ENCODE measurements around the gene CTNNA3. TPM values are rescaled to one million over a fixed set of nuclear protein-coding genes. Genes with fewer than 3 reads are reported as not detected.

The CTNNA3 gene
- total and polyA plus RNA-seq, 10 donors, result 0.03 to 2.4 (median 0.76) TPM; not detected in 1

- intact Hi-C loops (cut with DNase I; ENCODE audit: low total_unique reads), result no loop called here
- 43 to 65% (median 55%) methylated on average over 2 of the region's 2 CpGs for WGBS, 5 donors
- Histone ChIP-seq H3K36me3 (no peaks in the 10 kb centered on the region), H3K27me3 (replicated peaks in 1 of 7) (no peaks in the 10 kb centered on the region), H3K27ac (no peak overlapping the region), H3K4me3 (no peak overlapping the region), H3K4me1 (no peaks in the 10 kb centered on the region), H3K9me3 (no peaks in the 10 kb centered on the region)
- TF ChIP-seq POLR2A (IDR thresholded peaks at IDR 0.05) (no peak), POLR2AphosphoS5 (IDR thresholded peaks at IDR 0.05) (no peak)
- no peak for DNase-seq
These were observed 600.5 kb downstream of the CTNNA3 start for GRCh38 chr10:67095531-67095930.

- TF ChIP-seq POLR2AphosphoS5 (IDR thresholded peaks at IDR 0.05), result no peak
- TF ChIP-seq, protein P1, sequence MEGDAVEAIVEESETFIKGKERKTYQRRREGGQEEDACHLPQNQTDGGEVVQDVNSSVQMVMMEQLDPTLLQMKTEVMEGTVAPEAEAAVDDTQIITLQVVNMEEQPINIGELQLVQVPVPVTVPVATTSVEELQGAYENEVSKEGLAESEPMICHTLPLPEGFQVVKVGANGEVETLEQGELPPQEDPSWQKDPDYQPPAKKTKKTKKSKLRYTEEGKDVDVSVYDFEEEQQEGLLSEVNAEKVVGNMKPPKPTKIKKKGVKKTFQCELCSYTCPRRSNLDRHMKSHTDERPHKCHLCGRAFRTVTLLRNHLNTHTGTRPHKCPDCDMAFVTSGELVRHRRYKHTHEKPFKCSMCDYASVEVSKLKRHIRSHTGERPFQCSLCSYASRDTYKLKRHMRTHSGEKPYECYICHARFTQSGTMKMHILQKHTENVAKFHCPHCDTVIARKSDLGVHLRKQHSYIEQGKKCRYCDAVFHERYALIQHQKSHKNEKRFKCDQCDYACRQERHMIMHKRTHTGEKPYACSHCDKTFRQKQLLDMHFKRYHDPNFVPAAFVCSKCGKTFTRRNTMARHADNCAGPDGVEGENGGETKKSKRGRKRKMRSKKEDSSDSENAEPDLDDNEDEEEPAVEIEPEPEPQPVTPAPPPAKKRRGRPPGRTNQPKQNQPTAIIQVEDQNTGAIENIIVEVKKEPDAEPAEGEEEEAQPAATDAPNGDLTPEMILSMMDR (IDR thresholded peaks at IDR 0.05 in 8 of 11, conservative IDR thresholded peaks at IDR 0.05 in 3 of 11), result no peak
- H3K4me3 ChIP-seq, result no peak overlapping the region
- no peak overlapping the region for H3K27ac ChIP-seq
- no peaks in the 10 kb centered on the region for H3K27me3 ChIP-seq (replicated peaks in 1 of 7)
- H3K36me3 ChIP-seq, result no peaks in the 10 kb centered on the region
- no peak for DNase-seq
- WGBS, 5 donors, result 74 to 86% (median 78%) methylated on average over 1 of the region's 1 CpG
- H3K4me1 ChIP-seq, result no peaks in the 10 kb centered on the region
- no peaks in the 10 kb centered on the region for H3K9me3 ChIP-seq
- intact Hi-C loops (cut with DNase I; ENCODE audit: low total_unique reads), result no loop called here
These were observed 608.0 kb downstream of the CTNNA3 start for GRCh38 chr10:67088036-67088435.

- H3K36me3 ChIP-seq, result no peaks in the 10 kb centered on the region
- H3K27ac ChIP-seq, result no peak overlapping the region
- intact Hi-C loops (cut with DNase I; ENCODE audit: low total_unique reads), result no loop called here
- H3K4me1 ChIP-seq, result no peaks in the 10 kb centered on the region
- TF ChIP-seq, protein P1 (IDR thresholded peaks at IDR 0.05 in 8 of 11, conservative IDR thresholded peaks at IDR 0.05 in 3 of 11), result no peak
- TF ChIP-seq POLR2AphosphoS5 (IDR thresholded peaks at IDR 0.05), result no peak
- no peak for TF ChIP-seq POLR2A (IDR thresholded peaks at IDR 0.05)
- H3K27me3 ChIP-seq (replicated peaks in 1 of 7), result no peaks in the 10 kb centered on the region
- DNase-seq, result no peak
- no peaks in the 10 kb centered on the region for H3K9me3 ChIP-seq
- no peak overlapping the region for H3K4me3 ChIP-seq
These were observed 608.9 kb downstream of the CTNNA3 start for GRCh38 chr10:67087135-67087425.

DNA sequence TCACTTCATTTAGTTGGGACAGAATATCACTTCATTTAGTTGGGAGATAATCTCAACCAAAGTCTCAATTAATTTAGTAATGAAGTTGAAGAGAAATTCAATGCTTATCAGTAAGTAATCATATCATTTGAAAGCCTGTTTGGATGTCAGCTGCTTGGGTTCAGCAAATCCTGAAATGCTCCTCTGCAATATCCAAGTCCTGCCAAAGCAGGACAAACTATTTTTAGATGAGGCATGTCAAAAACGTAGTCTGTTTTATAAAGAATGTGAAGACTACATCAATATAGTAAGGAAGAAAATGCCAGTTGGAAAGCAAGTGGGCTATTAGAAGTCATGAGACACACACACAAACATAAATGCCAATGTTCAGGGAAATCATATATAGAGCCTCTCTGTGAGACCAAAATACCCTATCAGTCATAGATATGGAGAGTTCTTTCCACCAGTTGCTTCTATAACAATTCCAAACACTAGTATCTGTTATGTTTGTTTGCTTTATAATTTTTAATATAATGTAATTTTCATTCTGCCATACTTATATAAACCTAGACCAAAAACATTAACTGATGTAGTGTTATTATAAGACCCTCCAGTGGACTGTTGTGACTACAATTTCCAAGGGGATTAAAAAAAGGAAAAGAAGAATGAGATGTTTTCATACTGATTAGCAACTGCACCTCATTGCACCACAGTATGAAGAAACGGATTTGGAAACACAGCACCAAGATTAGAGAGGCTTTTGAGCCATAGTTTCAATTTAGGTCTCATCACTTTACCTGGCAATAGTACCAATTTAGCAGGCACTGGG lies 609.5 kb downstream of the CTNNA3 start:
- Histone ChIP-seq H3K36me3 (no peaks in the 10 kb centered on the region), H3K4me3 (no peak overlapping the region), H3K9me3 (no peaks in the 10 kb centered on the region), H3K27ac (no peak overlapping the region), H3K27me3 (replicated peaks in 1 of 7) (no peaks in the 10 kb centered on the region), H3K4me1 (no peaks in the 10 kb centered on the region)
- no peak for TF ChIP-seq POLR2A (IDR thresholded peaks at IDR 0.05)
- intact Hi-C loops (cut with DNase I; ENCODE audit: low total_unique reads), result no loop called here
- 44 to 68% (median 53%) methylated on average over 2 of the region's 2 CpGs for WGBS, 5 donors
- DNase-seq, result no peak

DNA sequence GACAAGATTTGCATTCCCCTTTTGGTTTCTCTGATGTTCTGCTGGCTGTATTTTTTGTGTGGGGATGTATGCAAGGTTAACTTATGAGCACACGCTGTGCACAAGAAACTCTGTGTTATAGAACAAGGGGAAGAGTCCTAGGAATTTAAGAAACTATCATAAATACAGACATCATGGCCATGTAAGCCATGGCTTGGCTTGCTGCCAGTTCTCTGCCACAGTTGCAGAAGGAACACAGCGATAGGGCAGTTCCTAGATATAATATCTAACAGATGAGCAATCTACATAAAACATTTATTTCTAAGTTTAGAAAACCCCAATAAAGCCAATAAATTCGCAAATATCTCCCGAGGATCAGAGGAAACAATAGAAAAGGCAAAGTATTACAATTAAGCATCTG lies 616.9 kb downstream of the CTNNA3 start:
- DNase-seq, result no peak

More for the DNA sequence above, 616.9 kb downstream of the CTNNA3 start:
- Histone ChIP-seq H3K27ac (no peak overlapping the region), H3K9me3 (no peaks in the 10 kb centered on the region), H3K27me3 (replicated peaks in 1 of 7) (no peaks in the 10 kb centered on the region), H3K4me3 (no peak overlapping the region), H3K4me1 (no peaks in the 10 kb centered on the region), H3K36me3 (no peaks in the 10 kb centered on the region)
- intact Hi-C loops (cut with DNase I; ENCODE audit: low total_unique reads), result no loop called here
- TF ChIP-seq POLR2AphosphoS5 (IDR thresholded peaks at IDR 0.05), result no peak
- TF ChIP-seq POLR2A (IDR thresholded peaks at IDR 0.05), result no peak
- TF ChIP-seq, protein P1 (IDR thresholded peaks at IDR 0.05 in 8 of 11, conservative IDR thresholded peaks at IDR 0.05 in 3 of 11), result no peak
- WGBS, 5 donors, result 41 to 52% (median 51%) methylated on average over 4 of the region's 4 CpGs

Measured in spleen (tissue), 11 donors.